ENCODE measurements around the gene ACSL1.

Gene ACSL1, protein sequence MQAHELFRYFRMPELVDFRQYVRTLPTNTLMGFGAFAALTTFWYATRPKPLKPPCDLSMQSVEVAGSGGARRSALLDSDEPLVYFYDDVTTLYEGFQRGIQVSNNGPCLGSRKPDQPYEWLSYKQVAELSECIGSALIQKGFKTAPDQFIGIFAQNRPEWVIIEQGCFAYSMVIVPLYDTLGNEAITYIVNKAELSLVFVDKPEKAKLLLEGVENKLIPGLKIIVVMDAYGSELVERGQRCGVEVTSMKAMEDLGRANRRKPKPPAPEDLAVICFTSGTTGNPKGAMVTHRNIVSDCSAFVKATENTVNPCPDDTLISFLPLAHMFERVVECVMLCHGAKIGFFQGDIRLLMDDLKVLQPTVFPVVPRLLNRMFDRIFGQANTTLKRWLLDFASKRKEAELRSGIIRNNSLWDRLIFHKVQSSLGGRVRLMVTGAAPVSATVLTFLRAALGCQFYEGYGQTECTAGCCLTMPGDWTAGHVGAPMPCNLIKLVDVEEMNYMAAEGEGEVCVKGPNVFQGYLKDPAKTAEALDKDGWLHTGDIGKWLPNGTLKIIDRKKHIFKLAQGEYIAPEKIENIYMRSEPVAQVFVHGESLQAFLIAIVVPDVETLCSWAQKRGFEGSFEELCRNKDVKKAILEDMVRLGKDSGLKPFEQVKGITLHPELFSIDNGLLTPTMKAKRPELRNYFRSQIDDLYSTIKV

DNA sequence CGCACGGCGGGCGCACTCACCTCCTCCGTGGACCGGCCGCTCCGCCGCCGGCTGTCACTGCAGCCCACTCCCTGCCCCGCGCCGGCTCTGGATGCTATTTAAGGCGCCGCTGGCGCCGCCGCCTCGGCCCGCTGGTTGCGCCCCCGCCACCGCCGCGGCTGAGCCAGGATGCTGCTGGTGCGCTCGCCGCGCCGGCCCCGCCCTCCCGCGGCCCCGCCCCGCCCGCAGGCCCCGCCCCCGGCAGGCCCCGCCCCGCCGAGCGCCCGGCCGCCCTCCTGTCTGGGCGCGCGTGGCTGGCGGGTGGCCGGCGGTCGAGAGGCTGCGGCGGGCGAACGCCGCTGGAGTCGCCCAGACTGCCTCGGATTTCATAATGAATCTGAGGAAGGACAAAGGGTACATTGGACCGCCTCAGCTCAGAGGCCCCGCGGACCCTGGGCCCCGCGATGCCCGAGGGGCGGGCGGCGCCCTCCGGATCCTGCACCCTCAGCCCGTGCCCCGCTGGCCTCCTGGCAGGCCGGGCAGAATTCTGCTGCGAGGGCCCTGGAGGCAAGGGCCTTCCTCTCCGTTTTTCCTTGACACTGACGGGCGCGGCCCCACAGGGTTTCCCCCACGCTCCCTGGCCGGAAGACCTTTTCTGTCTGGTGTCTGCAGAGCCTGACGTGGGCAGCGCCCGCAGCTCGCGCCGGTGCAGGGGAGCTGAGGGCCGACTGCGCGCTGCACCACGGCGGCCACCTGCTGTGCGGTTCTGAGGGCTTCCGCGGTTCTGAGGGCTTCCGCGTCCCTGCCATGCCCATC lies at the start of gene ACSL1:
ACSL1 (minus strand) TSS at position 73 of the 795 bp plus-strand sequence. CDS start 22,454 bp downstream, outside the sequence.
- peak; percentile 73 to 75 for DNase-seq (ENCODE audit: low read depth in 2 of 2)

GRCh38 chr4:184873054-184873453 lies 47.3 kb upstream of the ACSL1 start:
- DNase-seq (ENCODE audit: low read depth in 2 of 2): no peak

DNA sequence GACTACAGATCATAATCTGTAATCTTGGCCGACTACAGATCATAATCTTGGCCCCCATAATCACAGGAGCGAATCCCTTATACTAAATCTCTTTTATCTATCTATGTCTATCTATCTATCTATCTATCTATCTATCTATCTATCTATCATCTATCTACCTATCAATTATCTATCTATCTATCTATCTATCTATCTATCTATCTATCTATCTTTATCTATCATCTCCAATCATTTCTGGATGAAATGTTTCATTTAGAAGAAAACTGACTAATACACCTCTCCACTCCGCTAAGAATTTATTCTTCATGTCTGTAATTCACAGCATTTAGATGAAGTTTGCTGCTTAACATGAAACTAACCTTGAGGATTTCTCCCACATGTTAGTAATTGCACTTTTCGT lies 45.0 kb upstream of the ACSL1 start:
- DNase-seq (ENCODE audit: low read depth in 2 of 2): no peak

- no peak for DNase-seq (ENCODE audit: low read depth in 2 of 2)
Observed at GRCh38 chr4:184868623-184869022, 42.9 kb upstream of the ACSL1 start.

GRCh38 chr4:184863916-184864315 lies 38.1 kb upstream of the ACSL1 start:
- DNase-seq (ENCODE audit: low read depth in 2 of 2): no peak

DNA sequence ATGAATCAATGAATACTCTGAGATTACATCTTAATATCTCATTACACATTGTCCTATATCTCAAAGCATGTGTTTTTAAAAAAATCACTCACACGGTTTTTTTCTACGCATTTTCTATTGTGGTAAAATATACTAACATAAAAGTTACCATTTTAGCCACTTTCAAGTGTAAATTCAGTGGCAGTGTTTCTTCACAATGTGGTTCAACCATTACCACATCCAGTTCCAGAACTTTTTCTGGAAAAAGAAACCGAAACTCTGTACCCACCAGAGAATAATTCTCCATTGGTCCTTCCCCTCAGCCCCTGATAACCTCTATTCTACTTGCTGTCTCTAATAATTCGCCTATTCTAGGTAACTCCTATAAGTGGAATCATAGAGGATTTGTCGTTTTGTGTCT lies 35.3 kb upstream of the ACSL1 start:
- DNase-seq (ENCODE audit: low read depth in 2 of 2): no peak

DNA sequence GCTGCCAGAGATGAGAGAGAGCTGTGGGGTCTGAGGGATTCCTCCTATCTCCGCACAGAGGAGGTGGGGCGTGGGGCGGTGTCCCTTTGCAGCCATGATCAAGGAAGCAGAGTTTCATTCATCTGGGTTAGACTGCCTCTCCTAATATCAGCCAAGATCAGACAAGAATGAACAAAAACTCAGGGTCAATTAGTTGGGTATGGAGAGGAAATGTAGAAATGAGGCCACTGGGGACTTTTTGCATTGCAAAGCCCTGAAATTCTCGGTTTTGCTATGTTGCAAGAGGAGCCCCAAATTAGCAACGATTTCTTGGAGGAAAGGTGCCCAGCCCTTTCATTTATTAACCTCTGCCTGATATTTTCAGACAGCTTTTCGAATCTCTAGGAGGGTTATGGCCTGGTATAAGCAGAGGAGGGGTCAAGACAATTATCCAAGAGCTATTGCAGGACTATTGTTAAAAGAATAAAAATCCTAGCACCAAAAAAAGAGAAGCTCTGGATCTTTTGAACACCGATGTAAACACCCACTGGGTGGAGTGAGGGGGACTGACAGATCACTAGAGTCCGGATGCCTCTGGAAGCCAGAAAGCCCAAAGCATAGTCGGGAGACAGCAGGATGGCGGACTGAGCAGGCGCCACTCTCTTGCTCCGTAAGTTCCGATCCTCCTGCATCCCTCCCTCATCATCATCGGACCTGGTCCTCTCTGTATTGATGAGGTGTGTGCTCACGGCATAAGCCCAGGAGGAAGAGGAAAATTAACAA lies 34.4 kb upstream of the ACSL1 start:
- no peak for DNase-seq (ENCODE audit: low read depth in 2 of 2)

GRCh38 chr4:184857441-184858121 lies 31.8 kb upstream of the ACSL1 start:
- DNase-seq (ENCODE audit: low read depth in 2 of 2): no peak

DNA sequence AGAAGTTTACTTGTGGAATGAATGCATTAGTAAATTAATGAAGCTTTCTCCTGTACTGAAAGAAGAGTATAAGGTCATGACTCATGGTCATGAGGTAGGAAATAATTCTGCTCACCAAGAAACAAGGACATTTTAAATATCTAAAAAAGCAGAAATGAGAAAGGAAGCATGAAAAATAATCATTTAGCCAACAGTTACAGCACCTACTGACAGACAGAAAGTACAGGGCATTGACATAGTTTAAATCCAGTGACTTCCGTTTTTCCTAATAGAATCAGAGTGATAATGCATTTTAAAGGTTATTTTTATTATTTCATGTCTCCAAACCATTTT lies 30.5 kb upstream of the ACSL1 start:
- no peak for DNase-seq (ENCODE audit: low read depth in 2 of 2)

GRCh38 chr4:184854673-184855072 lies 28.9 kb upstream of the ACSL1 start:
- no peak for DNase-seq (ENCODE audit: low read depth in 2 of 2)

- no peak for DNase-seq (ENCODE audit: low read depth in 2 of 2)
Observed at GRCh38 chr4:184853436-184853835, 27.7 kb upstream of the ACSL1 start.

- DNase-seq (ENCODE audit: low read depth in 2 of 2): no peak
Observed at GRCh38 chr4:184851886-184852285, 26.1 kb upstream of the ACSL1 start.

DNA sequence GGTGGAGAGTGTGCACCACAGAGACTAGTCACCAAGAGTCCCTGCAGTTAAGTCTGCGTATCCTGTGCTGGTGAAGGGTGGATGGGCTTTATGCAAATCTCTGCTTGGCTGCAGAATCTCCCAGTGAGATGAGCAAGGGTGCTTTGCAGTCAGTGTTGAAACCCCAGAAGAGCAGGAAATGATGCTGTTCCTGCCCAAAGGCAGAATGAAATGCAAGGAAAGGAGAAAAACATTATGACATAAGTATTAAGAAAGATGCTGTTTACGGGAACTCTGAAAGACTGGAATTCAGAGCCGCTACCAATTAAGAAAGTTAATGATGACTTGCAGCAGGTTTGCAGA lies 25.4 kb upstream of the ACSL1 start:
- DNase-seq (ENCODE audit: low read depth in 2 of 2): no peak

DNA sequence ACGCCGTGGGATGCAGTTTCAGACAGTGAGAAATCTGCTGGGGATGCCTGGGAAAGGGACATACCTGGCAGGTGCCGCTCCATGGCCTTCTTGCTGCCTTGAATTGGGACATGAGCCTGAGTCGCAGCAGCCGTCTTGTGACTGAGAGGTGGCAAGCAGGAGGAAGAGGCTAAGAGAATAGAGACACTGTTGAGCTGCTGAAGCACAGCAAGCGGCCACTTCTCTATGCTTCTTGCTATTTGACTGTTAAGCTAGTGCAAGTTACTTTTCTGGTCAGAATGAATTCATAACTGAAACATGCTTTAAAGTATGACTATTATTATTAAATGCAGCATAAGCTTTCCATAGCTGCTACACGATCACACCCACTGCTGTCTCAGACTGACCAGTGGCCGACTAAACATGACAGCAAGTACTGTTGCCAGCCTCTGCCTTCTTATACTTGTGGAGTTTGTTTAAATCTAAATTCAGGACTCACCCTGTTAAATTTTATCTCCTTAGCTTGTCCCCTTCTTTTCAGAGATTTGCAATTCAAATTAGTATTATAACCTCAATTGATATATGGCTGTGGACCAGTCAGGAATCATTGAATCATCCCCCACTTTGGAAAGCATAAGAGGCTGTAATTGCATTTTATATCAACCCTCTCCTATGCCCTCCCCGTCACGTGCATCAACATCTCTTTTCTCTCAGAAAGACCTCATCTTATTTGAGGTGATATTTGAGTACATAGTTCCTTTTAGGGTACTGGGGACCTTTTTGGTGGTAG lies 24.8 kb upstream of the ACSL1 start:
- no peak for DNase-seq (ENCODE audit: low read depth in 2 of 2)

DNA sequence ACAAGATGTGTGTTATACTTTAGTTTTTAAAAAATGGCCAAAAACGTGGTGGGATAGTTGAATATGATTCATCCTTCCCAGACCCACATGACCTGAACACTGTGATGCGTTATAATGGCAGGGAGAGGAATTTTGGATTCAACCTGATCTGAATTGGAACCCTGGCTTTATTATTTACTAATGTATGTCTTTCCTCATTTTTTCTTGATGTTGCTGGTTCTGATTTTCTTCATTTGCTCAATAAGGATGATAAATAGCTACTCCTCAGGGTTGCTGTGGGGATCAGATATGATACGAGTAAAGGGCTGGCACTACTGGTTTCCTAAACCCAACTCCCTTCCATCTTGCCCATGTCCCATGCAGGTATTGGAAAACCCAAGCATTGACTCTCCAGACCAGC lies 24.2 kb upstream of the ACSL1 start:
- no peak for DNase-seq (ENCODE audit: low read depth in 2 of 2)

DNA sequence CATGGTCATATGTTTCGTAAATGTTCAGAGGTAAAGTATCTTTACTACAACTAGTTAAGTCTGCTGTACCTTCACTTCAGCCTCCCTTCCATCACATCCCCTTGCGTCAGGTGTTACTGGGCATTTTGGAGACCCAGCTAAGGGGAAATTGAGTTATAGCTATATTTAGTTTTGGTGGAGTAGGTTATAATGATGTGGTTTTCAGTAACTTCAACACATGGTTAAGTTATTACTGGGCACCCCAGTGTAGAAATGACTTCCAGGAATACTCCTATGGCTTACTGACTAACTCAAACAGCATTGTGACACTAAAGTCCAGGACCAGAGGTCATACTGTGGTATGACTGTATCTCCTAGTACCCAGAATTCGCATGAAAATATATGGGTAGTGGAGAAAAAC lies 23.4 kb upstream of the ACSL1 start:
- no peak for DNase-seq (ENCODE audit: low read depth in 2 of 2)

- DNase-seq (ENCODE audit: low read depth in 2 of 2): no peak
Observed at GRCh38 chr4:184848510-184848909, 22.7 kb upstream of the ACSL1 start.

- DNase-seq (ENCODE audit: low read depth in 2 of 2): no peak
Observed at GRCh38 chr4:184846531-184846930, 20.8 kb upstream of the ACSL1 start.

DNA sequence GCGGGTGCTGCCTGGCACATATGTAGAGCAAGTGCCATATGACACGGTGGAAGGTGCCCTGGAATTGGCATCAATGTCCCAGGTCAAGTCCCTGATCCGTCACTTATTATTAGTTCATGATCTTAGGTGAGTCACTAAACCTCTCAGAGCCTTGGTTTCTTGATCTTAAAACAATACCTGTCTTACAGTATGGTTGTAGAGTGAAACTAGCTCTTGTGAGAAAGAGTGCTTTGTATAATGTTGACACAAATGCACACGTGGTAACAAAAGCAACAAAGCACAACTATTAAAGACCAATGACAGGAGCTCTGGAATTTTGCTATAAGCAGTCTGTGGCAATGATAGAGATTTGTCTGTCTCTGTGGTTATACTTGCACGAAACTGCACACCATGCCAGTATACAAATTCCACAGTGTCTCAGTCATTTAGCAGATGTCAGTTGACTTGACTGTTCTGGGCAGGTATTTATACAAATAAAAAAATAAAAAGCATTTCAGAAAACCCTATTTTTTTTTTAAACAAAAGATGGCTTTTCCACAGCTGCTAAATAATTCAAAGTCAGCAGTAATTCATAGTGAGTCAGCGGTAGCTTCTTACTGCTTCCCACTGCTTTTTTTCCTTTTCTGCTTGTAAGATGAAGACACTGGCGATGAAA lies 19.7 kb upstream of the ACSL1 start:
- DNase-seq (ENCODE audit: low read depth in 2 of 2): no peak

GRCh38 chr4:184844742-184845141 lies 19.0 kb upstream of the ACSL1 start:
- no peak for DNase-seq (ENCODE audit: low read depth in 2 of 2)
